AG04450 (cell line): ENCODE data around the gene TOMT. TPM values are rescaled to one million over a fixed set of nuclear protein-coding genes. Genes with fewer than 3 reads are reported as not detected.
A peak's percentile ranks its signal among the peaks of the same experiment; 100 is the strongest.

Source experiments
- CTCF ChIA-PET: fragments of 300-600, 350-600 bp; formaldehyde crosslinking; extraction: SDS; loops from one replicate; lab custom pipeline; 2022; ENCODE audit warnings: antibody characterized with exemption, inconsistent platforms; lab: Charles Lee
- POLR2A ChIA-PET: fragments of 350-600 bp; formaldehyde crosslinking; extraction: SDS; loops from one replicate; lab custom pipeline; 2021; ENCODE audit warnings: antibody characterized with exemption, inconsistent platforms; lab: Yijun Ruan, JAX
- DNase-seq: peaks from one replicate; pipeline ENCODE4 v3.0.0-alpha.2; 2011; ENCODE audit warnings: low read depth, low spot score
- H3K27ac ChIP-seq: one replicate; pipeline ENCODE4 v1.5.1; 2012; ENCODE audit warnings: low read depth, low read length, control low read depth
- H3K27me3 ChIP-seq: one replicate; pipeline ENCODE4 v1.6.0; 2012; ENCODE audit warnings: low read length; ENCODE audit not compliant: control insufficient read depth, insufficient read depth
- H3K4me3 ChIP-seq: 2 replicates; pipeline ENCODE4 v1.5.1; 2011; ENCODE audit warnings: mild to moderate bottlenecking, low read depth, low read length, control low read depth
- H3K9me3 ChIP-seq: 2 replicates; pipeline ENCODE4 v1.5.1; 2012; ENCODE audit warnings: low read length; ENCODE audit not compliant: control insufficient read depth, insufficient read depth
- polyA plus RNA-seq: library from polyadenylated mRNA; depleted of rRNA; stranded (reverse); fragments of >200 nt; gene quantifications from 2 replicates; pipeline ENCODE4 v1.2.3, GENCODE V29; 2011
- TF ChIP-seq, protein P1 (sequence below): IDR thresholded peaks from 2 replicates; pipeline ENCODE4 v1.5.1; 2011; ENCODE audit warnings: low read depth, low read length, control low read depth, inconsistent platforms

Gene TOMT
- polyA plus RNA-seq, 1 experiment: not detected

DNA sequence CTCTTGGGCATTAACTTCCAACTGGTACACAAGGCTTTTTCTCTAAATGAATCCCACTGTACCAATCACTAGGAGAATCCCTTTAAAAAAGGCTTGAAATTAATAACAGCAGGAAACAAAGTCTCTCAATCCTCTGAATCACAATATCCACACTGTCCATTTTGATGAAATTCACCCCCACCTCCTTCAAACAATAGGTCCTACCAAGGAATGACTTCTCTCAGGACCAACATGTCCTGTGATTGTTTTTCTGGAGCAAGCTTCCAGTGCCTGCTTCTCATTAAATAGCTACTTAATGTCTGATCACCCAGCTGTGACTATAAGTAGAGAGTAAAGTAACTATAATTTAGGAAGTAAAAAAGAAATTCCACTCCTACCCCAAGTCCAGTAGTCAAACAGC lies 38.5 kb upstream of the TOMT start:
- Histone ChIP-seq H3K27ac (peak overlapping the region; percentile 3), H3K27me3 (no peaks in the 10 kb centered on the region), H3K4me3 (no peak overlapping the region), H3K9me3 (no peaks in the 10 kb centered on the region)
- POLR2A ChIA-PET: interaction anchor here (0.9 to 1.1 kb wide), 2 partner anchors 23 to 27 kb away, joined by 3 to 8 read pairs; no protein-coding TSS in a partner anchor
- DNase-seq: no peak
- TF ChIP-seq, protein P1, sequence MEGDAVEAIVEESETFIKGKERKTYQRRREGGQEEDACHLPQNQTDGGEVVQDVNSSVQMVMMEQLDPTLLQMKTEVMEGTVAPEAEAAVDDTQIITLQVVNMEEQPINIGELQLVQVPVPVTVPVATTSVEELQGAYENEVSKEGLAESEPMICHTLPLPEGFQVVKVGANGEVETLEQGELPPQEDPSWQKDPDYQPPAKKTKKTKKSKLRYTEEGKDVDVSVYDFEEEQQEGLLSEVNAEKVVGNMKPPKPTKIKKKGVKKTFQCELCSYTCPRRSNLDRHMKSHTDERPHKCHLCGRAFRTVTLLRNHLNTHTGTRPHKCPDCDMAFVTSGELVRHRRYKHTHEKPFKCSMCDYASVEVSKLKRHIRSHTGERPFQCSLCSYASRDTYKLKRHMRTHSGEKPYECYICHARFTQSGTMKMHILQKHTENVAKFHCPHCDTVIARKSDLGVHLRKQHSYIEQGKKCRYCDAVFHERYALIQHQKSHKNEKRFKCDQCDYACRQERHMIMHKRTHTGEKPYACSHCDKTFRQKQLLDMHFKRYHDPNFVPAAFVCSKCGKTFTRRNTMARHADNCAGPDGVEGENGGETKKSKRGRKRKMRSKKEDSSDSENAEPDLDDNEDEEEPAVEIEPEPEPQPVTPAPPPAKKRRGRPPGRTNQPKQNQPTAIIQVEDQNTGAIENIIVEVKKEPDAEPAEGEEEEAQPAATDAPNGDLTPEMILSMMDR: no peak
- CTCF ChIA-PET: interaction anchor here (0.6 to 1.7 kb wide), 3 partner anchors 24 to 86 kb away, joined by 6 to 16 read pairs (median 10); no protein-coding TSS in a partner anchor

DNA sequence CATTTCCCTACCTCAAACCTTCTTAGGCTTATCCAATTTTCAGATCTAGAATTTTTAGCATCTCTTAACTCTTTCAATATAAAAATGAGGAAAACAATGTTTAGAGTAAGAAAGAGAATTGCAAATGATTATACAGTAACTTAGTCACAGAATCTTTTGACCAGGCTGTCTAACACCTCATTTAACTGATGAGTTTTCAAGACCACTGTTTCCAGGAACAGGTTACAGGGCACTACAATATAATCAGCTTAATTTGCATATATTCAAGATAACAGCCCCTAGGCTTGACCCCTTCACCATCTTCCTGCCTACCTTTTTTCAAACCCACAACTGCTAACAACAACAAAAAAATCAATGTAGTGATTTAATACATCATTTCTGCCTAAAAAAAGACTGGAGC lies 38.0 kb upstream of the TOMT start:
- CTCF ChIA-PET: interaction anchor here (0.6 to 1.7 kb wide), 4 partner anchors 23 to 113 kb away, joined by 4 to 16 read pairs (median 8); no protein-coding TSS in a partner anchor
- Histone ChIP-seq H3K27me3 (no peaks in the 10 kb centered on the region), H3K4me3 (no peak overlapping the region), H3K27ac (no peak overlapping the region), H3K9me3 (no peaks in the 10 kb centered on the region)
- TF ChIP-seq, protein P1: no peak
- no peak for DNase-seq
- POLR2A ChIA-PET: interaction anchor here (1.1 kb wide), 1 partner anchor 27 kb away, joined by 3 read pairs; no protein-coding TSS in a partner anchor

DNA sequence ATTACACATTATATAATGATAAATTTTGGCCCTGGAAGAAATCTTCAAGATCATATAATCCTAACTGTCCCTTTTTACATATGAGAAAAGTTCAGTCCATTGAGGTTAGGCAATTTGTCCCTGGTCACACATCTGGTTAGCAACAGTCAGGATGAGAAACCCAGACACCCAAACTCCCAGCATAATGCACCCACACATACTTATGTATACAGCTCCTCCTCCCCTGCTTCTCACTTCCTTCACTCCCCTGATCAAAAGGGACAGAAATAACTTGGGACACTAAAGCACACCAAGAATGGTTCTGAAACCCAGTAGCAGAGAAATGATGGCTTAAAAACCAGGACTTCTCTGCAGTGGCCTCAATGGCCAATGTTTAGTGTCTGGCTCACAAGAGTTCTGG lies 36.5 kb upstream of the TOMT start:
- CTCF ChIA-PET: no interaction called here
- H3K9me3 ChIP-seq: no peaks in the 10 kb centered on the region
- no peak for DNase-seq
- H3K27me3 ChIP-seq: no peaks in the 10 kb centered on the region
- peak overlapping the region; percentile 25 for H3K4me3 ChIP-seq
- peak overlapping the region; percentile 62 for H3K27ac ChIP-seq
- POLR2A ChIA-PET: interaction anchor here (0.6 to 1.1 kb wide), 2 partner anchors 28 to 87 kb away, joined by 3 to 5 read pairs; no protein-coding TSS in a partner anchor
- TF ChIP-seq, protein P1: no peak

DNA sequence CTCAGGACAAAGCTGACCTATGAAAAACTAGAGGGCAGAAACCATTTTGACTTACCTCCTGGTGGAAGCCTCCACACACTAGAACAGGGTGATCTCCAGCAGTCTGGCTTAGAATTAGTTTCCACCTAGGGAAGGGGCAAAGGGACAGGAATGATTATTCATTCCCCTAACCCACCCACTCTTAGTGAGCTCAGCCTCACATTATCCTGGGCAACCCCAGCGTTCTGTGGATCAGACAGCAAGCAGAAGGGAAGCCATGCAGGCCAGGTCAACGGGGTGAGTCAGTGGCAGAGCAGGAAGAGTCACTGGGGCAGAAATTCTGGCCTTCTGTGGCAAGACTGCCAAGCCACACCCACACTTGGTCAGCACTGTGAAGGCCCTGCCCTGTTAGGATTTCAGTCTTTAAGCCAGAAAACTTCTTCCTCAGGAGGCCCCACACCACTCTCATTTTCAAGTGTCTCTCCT lies 35.9 kb upstream of the TOMT start:
- Histone ChIP-seq H3K4me3 (peak overlapping the region; percentile 11), H3K27ac (peak overlapping the region; percentile 62), H3K27me3 (no peaks in the 10 kb centered on the region), H3K9me3 (no peaks in the 10 kb centered on the region)
- TF ChIP-seq, protein P1: no peak
- CTCF ChIA-PET: no interaction called here
- POLR2A ChIA-PET: interaction anchor here (0.6 kb wide), 1 partner anchor 88 kb away, joined by 5 read pairs; no protein-coding TSS in a partner anchor
- peak; percentile 21 for DNase-seq

DNA sequence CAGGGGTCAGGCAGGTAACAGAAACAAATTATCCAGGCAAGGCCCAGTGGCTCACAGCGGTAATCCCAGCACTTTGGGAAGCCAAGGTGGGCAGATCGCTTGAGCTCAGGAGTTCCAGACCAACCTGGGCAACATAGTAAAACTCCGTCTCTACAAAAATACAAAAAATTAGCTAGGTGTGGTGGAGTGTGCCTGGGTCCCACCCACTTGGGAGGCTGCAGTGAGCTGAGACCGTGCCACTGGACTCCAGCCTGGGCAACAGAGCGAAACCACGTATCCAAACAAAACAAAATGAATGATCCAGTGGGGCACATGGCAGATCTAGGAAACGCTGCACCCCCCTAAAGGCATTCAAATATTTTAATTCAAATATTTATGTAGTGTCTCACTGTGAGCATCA lies 35.2 kb upstream of the TOMT start:
- peak overlapping the region; percentile 62 for H3K27ac ChIP-seq
- ChIA-PET POLR2A (interaction anchor here (0.7 kb wide), 1 partner anchor 30 kb away, joined by 3 read pairs; no protein-coding TSS in a partner anchor), CTCF (no interaction called here)
- H3K9me3 ChIP-seq: no peaks in the 10 kb centered on the region
- no peak overlapping the region for H3K4me3 ChIP-seq
- DNase-seq: no peak
- TF ChIP-seq, protein P1: no peak
- no peaks in the 10 kb centered on the region for H3K27me3 ChIP-seq
